Skeletal muscle cell (primary cell): Measurements from ENCODE around the gene RET.

Experiments
- DNase-seq: peaks from one replicate; pipeline ENCODE4 v3.0.0-alpha.2; 2010; ENCODE audit warnings: low read depth
- H3K4me3 ChIP-seq: 2 replicates; pipeline ENCODE4 v1.5.1; 2011; ENCODE audit warnings: low read depth, mild to moderate bottlenecking, control low read depth, low read length, moderate library complexity

Gene RET

GRCh38 chr10:43059828-43060227 lies 17.0 kb upstream of the RET start:
- no peak overlapping the region for H3K4me3 ChIP-seq
- no peak for DNase-seq

GRCh38 chr10:43060291-43060690 lies 16.6 kb upstream of the RET start:
- DNase-seq = no peak
- no peak overlapping the region for H3K4me3 ChIP-seq

DNA sequence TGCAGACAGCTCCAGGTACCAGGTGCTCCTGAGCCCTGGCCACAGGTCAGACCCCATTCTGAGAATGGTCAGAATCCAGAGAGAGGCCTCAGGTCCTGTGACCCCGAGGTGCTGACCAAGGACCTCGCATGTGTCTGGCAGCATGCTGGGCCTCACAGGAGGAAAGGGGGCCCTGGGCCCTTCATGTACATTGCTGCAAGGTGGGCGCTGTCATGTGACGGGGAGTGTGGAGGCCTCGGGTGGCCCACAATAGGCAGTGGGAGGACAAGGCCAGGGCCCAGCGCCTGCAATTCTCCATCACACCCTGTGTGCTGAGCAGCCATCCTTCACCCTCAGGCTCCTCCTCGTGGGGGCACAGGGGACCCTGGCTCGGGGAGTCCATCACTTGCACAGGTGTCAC lies 15.5 kb upstream of the RET start:
- H3K4me3 ChIP-seq = no peak overlapping the region
- DNase-seq = no peak

DNA sequence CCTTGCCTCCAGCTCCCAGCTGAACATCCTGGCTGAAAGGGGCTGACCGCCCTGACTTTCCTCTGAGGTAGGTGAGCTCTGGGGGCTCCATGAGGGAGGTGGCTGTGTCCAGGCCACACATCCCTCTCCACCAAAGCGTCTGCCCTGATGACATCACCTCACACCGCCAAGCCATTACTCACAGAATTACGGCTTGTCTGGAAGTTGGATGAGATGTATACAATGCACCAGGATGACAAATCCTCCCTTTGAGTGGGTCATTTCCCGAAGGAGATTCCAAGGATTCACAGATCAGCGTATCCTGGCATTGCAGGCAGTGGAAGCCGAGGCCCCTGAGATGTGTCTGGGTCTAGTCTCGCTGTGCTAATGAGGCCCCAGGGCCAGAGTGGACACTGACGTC lies 15.1 kb upstream of the RET start:
- H3K4me3 ChIP-seq = no peak overlapping the region
- no peak for DNase-seq

DNA sequence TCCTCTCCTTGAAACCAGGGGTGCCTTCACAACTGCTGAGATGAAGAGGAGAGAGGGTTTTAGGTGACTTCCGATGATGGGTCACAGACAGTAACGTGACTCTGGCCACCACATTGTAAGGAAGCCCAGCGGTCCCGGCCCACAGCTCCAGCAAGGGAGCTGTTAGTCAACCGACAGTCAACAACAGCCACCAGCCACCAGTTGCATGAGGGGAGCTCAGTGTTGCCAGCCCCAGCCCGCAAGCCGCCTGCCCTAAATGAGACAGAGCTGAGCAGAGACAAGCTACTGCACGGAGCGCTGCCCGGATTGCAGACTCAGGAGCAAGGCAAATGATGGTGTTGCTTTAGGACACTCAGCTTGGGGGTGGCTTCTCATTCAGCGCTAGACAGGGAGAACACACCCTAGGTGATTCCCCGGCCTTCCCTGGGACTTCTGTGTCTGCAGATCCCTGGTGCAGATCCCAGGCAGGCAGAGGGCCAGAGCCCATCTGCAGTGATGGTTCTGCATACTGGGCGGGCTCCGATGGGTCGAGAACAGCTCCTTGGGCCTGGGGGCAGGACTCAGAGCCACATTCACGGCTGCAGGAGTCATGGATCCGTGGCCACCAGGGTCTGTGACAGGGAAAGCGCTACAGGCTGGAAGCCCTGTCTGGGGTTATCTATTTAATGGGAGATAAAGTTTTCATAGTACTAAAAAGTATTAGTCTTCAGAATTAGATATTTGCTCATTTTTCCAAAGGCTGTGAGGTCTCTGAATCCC lies 14.3 kb upstream of the RET start:
- no peak for DNase-seq
- H3K4me3 ChIP-seq = no peak overlapping the region

DNA sequence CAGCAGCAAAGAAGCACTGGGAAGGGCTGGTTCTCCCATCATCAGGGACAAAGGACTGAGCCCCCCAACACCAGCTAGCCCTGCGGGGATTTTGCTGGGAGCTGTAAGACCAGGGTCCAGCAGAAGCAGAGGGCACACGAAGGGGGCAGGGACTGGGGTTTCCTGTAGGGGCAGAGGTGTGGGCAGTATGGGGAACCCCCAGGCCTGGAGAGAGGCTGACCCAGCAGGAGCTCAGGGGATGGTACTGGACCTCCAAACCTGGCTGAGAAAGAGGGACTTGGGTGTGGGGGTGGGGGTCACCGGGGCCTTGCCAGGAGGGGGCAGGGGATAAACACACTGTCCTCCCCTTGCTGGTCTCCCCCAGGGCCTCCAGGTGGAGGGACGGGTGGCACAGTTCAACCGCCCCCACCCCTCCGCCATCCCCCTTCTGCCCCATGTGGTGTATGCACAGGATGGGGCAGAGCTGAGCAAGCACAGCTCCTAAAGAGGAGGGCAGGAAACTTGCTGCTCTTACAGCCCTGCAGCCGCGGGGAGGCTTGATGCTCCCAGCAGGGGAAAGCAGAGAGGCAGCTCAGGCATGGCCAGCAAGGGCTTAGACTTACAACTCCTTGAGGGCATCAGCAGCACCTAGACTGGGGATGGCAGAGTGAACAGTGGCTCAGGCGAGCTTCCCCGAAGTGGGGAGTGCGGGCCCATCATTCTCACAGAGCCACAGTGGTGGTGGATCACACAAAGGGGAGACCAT lies 12.4 kb upstream of the RET start:
- no peak for DNase-seq
- H3K4me3 ChIP-seq = no peak overlapping the region

GRCh38 chr10:43065234-43065633 lies 11.6 kb upstream of the RET start:
- DNase-seq = no peak

GRCh38 chr10:43065761-43066160 lies 11.1 kb upstream of the RET start:
- DNase-seq = no peak
- H3K4me3 ChIP-seq = no peak overlapping the region

More at GRCh38 chr10:43065234-43065633, 11.6 kb upstream of the RET start:
- H3K4me3 ChIP-seq = no peak overlapping the region

GRCh38 chr10:43066481-43066880 lies 10.4 kb upstream of the RET start:
- no peak for DNase-seq
- no peak overlapping the region for H3K4me3 ChIP-seq

DNA sequence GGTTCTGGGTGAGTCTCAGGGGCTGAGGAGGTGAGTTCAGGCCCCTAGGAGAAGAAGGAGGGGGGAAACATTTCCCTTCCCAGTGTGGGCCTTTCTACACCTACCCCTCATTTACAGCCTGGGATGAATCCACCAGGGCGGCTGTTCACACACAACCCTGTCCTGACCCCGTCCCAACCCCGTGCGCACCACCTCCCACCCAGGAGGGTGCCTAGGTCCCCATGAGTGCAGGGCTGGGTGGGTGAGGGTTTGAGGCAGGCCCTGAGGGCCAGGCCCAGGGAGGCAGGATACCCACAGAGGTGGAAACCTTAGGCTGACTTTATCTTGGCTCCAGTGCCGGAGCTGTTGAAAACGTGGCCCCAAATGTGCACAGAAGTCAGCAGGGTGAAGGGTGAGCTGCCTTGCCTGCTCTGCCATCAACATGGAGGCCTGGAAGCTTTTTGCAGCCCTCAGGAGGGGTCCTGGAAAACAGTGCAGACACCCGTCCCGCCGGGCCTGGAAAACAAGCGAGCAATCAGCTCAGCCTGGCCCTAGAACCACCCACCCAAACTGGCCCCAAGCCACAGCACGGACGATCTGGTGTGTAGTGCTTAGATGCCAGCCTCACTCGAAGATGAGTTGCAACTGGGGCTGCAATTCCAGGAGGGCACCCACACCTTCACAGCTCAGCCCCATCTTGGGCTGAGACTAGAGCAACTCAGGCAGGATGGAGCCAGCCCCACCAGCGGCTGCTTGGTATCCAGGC lies 9.3 kb upstream of the RET start:
- DNase-seq = no peak

DNA sequence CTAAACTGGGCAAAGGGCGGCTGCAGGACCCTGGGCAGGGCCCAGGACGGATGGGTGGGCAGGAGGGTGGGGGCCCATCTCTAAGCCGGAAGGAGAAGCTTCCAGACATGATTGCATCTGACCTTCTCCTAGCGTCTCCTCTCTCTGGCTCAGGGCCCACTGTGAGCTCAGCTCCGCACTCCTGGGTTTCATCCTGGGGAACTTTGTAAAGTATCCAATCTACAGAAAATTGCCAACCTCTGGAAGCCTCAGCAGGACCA lies 8.8 kb upstream of the RET start:
- H3K4me3 ChIP-seq = no peak overlapping the region
- DNase-seq = no peak

More for the DNA sequence above, 9.3 kb upstream of the RET start:
- no peak overlapping the region for H3K4me3 ChIP-seq

GRCh38 chr10:43068471-43069210 lies 8.2 kb upstream of the RET start:
- no peak for DNase-seq
- no peak overlapping the region for H3K4me3 ChIP-seq

GRCh38 chr10:43069211-43069515 lies 7.7 kb upstream of the RET start:
- H3K4me3 ChIP-seq = no peak overlapping the region
- no peak for DNase-seq

- no peak overlapping the region for H3K4me3 ChIP-seq
- DNase-seq = no peak
These were observed 7.3 kb upstream of the RET start for GRCh38 chr10:43069579-43069978.

DNA sequence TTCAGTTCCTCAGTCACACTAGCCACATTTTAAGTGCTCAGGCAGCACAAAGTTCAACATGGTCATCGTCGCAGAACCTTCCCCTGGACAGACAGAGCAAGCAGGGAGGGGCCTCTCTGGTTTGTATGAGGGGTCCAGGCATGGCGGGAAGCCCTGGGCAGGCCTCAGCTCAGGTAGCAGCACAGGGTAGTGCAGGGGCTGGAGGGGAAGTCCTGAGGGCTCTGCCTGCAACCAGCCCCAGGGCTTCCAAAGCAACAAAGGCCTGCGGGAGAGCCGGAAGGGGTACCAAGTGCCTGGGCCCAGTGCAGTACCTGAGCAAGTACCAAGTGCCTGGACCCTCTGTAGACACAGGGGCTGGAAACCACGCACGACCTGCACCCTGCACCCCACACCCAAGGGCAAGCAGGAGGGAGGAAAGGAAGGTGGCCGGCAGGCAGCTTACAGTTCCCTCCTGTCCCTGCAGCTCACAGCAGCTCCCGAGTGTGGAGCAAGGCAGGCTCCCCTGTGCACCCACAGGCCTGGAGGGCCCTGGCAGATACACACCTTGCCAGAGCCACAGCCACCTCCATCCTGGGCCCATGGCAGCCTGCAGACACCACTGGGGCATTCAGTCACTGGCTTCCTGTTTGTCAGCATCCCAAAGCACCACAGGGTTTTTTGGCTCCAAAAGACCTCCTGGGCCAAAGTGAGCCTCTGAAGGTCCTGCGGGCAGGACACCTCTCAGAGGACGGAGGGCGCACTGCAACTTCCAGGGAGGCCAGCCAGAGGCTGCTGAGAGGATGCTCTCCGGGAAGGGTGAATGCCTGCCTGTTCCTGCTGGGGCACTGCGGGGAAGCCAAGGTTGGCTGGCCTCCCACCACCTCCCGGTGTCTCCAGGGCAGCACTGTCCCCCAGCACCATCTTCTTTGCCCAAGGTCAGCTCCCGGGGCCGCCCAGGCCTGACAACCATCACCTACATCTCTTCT lies 6.5 kb upstream of the RET start:
- no peak overlapping the region for H3K4me3 ChIP-seq
- DNase-seq = no peak

- DNase-seq = no peak
- H3K4me3 ChIP-seq = no peak overlapping the region
These were observed 4.8 kb upstream of the RET start for GRCh38 chr10:43071865-43072650.

DNA sequence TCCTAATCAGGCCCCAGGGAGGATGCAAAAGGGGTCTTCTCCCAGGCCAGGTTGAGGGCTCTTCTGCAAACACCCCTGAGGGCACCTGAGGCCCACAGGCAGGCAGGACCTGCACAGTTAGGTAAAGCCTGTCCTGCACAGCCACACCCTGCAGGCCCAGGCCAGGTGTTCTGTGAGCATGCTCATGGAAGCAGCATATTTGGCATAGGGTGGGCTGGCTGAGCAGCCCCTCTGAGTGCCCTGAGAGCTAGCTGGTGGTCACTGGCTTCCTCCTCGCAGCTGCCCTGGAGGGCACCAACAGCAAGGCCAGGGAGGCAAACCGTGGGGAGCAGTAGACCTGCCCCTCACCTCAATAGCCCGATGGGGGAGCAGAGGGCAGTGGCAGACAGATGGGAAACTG lies 3.7 kb upstream of the RET start:
- DNase-seq = no peak
- no peak overlapping the region for H3K4me3 ChIP-seq

DNA sequence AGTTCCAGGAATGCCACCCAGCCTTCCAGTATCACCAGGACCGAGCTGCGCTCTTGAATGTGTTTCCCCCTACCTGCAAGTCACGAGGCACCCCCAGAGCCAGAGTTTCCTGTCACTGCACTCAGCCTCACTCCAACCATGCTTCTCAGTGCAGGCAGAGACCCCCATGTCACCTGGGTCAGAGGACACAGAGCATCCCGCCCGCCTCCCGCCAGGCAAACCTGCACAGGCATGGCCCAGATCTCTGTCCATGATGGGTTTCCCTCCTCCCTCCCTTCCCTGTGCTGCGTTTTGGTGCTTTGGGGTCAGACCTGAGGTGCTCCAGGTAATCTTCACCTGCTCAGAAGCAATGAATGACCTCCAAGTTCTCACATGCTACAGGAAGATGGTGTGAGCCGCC lies 3.1 kb upstream of the RET start:
- H3K4me3 ChIP-seq = no peak overlapping the region
- DNase-seq = no peak
